ENCODE results near the gene SYVN1.

DNA sequence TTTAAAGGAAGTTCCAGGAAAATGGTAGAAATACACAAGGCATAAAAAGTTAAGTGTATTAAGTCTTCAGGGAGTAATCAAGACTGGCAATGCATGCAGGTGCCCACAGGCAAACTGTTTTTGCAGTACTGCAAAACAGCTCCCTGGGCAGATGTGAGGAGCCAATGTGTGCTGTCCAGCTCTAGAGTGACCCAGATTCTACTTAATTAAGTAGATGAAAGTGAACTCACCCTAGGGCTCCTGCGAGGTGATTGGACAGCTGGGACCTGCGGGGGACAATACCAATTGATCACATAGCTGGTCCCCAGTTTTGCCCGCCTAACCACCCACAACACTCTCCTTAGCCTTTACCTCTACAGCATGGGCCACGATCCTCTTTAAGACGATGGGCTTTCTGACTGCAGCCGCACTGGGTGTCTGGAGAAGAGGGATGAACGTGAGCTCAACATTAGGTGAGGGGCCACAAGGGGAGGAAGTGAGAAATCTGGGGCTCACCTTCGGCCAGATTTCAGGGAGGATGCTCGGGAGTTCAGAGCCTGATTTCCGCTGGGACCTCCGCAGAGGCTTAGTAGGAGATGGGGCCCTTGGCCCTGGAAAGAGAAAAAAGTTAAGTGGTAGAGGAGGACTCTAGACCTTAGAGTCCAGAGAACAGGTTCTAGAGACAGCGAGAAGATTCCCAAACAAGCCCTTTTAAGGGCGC lies 51.0 kb downstream of the SYVN1 start:
- TF ChIP-seq, protein P1, sequence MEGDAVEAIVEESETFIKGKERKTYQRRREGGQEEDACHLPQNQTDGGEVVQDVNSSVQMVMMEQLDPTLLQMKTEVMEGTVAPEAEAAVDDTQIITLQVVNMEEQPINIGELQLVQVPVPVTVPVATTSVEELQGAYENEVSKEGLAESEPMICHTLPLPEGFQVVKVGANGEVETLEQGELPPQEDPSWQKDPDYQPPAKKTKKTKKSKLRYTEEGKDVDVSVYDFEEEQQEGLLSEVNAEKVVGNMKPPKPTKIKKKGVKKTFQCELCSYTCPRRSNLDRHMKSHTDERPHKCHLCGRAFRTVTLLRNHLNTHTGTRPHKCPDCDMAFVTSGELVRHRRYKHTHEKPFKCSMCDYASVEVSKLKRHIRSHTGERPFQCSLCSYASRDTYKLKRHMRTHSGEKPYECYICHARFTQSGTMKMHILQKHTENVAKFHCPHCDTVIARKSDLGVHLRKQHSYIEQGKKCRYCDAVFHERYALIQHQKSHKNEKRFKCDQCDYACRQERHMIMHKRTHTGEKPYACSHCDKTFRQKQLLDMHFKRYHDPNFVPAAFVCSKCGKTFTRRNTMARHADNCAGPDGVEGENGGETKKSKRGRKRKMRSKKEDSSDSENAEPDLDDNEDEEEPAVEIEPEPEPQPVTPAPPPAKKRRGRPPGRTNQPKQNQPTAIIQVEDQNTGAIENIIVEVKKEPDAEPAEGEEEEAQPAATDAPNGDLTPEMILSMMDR (IDR thresholded peaks at IDR 0.05 in 2 of 3, conservative IDR thresholded peaks at IDR 0.05 in 1 of 3; ENCODE audit: control insufficient read depth in 2 of 3, extremely low read depth in 1 of 3, insufficient read depth in 1 of 3, low read depth in 3 of 3, low read length in 3 of 3): no peak
- no peak for TF ChIP-seq TCF7 (IDR thresholded peaks at IDR 0.05; ENCODE audit: borderline replicate concordance)
